ENCODE results near the gene MRPS18B. TPM values are rescaled to one million over a fixed set of nuclear protein-coding genes. Genes with fewer than 3 reads are reported as not detected.
A peak's percentile ranks its signal among the peaks of the same experiment; 100 is the strongest.

The MRPS18B gene
- total and polyA plus RNA-seq, 2 of the 13 experiments (the other 11 are each of a cell fraction or from before 2014, with no cell fraction given), result 125 to 131 TPM

- peak; percentile 55; the same call in 1 of the 2 replicates for TF ChIP-seq MLXIP (CRISPR knock-in tag; IDR thresholded peaks at IDR 0.05; ENCODE audit: borderline replicate concordance)
- no peak; the same call in none of the 2 replicates for TF ChIP-seq ZNF142 (CRISPR knock-in tag; IDR thresholded peaks at IDR 0.05)
- TF ChIP-seq U2AF1 (optimal IDR thresholded peaks at IDR 0.05; ENCODE audit: low read depth, low read length), result no peak
- 0 out of 2 replicates have a peak, but pooled peaks have one; percentile 10 for TF ChIP-seq PCBP1 (IDR thresholded peaks at IDR 0.05; ENCODE audit: borderline replicate concordance, low read depth, low read length)
- TF ChIP-seq RFXAP (CRISPR knock-in tag; IDR thresholded peaks at IDR 0.05; ENCODE audit: borderline replicate concordance), result peak; percentile 67; the same call in 1 of the 2 replicates
- no peak; the same call in 1 of the 2 replicates for TF ChIP-seq SSRP1 (CRISPR knock-in tag; IDR thresholded peaks at IDR 0.05)
- TF ChIP-seq MLX (CRISPR knock-in tag; IDR thresholded peaks at IDR 0.05), result no peak
- TF ChIP-seq SRF (IDR thresholded peaks at IDR 0.05; ENCODE audit: low read depth, low read length), result no peak
- TF ChIP-seq MAZ (IDR thresholded peaks at IDR 0.05; ENCODE audit: borderline replicate concordance, low read depth, low read length), result peak; percentile 75; the same call in 1 of the 2 replicates
- TF ChIP-seq MAZ (CRISPR knock-in tag; IDR thresholded peaks at IDR 0.05; ENCODE audit: low read depth), result no peak
- peak; percentile 52; the same call in 1 of the 2 replicates for TF ChIP-seq BRF2 (CRISPR knock-in tag; IDR thresholded peaks at IDR 0.05)
- TF ChIP-seq ZNF574 (CRISPR knock-in tag; IDR thresholded peaks at IDR 0.05), result peak; percentile 76
- no peak for TF ChIP-seq ZMYM2 (CRISPR knock-in tag; IDR thresholded peaks at IDR 0.05)
- TF ChIP-seq HOXA5 (CRISPR knock-in tag; IDR thresholded peaks at IDR 0.05), result peak; percentile 67
- TF ChIP-seq U2AF2 (IDR thresholded peaks at IDR 0.05; ENCODE audit: low read depth, low read length), result no peak
These were observed at the start of gene MRPS18B (continued) for GRCh38 chr6:30617565-30618269.

Data from HepG2 (cell line).